Hepatocyte (in vitro differentiated cells): ENCODE data around the gene NDUFB3.

Source experiments
- EZH2 ChIP-seq: fragments of 200-600 bp; sonication (generic); IDR thresholded peaks from 2 replicates; pipeline ENCODE4 v1.6.1; 2016; ENCODE audit warnings: antibody characterized with exemption, mild to moderate bottlenecking, borderline replicate concordance
- EZH2phosphoT487 ChIP-seq: fragments of 200-600 bp; sonication (generic); IDR thresholded peaks from one replicate; pipeline ENCODE4 v1.6.1; 2018; ENCODE audit warnings: antibody characterized with exemption, mild to moderate bottlenecking, low read depth, moderate library complexity; ENCODE audit not compliant: unreplicated experiment, severe bottlenecking
- TF ChIP-seq, protein P1 (sequence below): fragments of 200-600 bp; sonication (generic); IDR thresholded peaks from 2 replicates; pipeline ENCODE4 v1.5.1; 2016; ENCODE audit warnings: antibody characterized with exemption, mild to moderate bottlenecking; ENCODE audit not compliant: poor library complexity

- TF ChIP-seq, protein P1, sequence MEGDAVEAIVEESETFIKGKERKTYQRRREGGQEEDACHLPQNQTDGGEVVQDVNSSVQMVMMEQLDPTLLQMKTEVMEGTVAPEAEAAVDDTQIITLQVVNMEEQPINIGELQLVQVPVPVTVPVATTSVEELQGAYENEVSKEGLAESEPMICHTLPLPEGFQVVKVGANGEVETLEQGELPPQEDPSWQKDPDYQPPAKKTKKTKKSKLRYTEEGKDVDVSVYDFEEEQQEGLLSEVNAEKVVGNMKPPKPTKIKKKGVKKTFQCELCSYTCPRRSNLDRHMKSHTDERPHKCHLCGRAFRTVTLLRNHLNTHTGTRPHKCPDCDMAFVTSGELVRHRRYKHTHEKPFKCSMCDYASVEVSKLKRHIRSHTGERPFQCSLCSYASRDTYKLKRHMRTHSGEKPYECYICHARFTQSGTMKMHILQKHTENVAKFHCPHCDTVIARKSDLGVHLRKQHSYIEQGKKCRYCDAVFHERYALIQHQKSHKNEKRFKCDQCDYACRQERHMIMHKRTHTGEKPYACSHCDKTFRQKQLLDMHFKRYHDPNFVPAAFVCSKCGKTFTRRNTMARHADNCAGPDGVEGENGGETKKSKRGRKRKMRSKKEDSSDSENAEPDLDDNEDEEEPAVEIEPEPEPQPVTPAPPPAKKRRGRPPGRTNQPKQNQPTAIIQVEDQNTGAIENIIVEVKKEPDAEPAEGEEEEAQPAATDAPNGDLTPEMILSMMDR: peak; percentile 11
- no peak for TF ChIP-seq EZH2
- TF ChIP-seq EZH2phosphoT487: no peak
Measured at GRCh38 chr2:201116959-201117734, 45.3 kb downstream of the NDUFB3 start.
